ENCODE data around the gene KLC4.
"Not testable (repeated sequence)": the region's sequence is repeated elsewhere in the genome, so short reads cannot be mapped to it uniquely, and the experiment has no call there.

The KLC4 gene

DNA sequence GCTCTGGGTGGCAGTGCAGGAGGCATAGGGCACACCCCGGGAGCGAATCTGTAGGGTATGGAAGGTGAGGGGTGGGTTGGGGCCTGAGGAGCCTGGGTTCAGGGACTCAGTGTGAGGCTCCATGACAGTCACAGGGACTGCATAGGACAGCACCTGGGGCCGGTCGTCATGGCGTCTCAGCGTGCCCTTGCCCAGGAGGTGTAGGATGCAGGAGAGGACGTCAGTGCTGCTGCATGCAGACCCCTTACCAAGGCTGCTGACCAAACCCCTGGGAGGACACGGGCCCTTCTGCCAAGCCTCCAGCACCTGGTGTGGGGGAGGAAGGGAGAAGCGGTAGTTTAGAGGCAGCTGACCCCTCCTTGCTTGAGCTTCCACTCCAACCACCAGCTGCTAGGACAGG lies 21.7 kb upstream of the KLC4 start:
- Histone ChIP-seq H3K4me3 (ENCODE audit: low read length) (no peak overlapping the region), H3K4me2 (ENCODE audit: low read length) (no peak overlapping the region), H3K4me1 (ENCODE audit: control insufficient read depth, insufficient read depth, low read length) (no peaks in the 10 kb centered on the region), H3K27me3 (ENCODE audit: control insufficient read depth, insufficient read depth, low read length) (no peaks in the 10 kb centered on the region), H3K9me3 (replicated peaks; ENCODE audit: low read length) (no peaks in the 10 kb centered on the region), H3K9ac (ENCODE audit: low read depth, low read length) (no peak overlapping the region), H3K36me3 (ENCODE audit: insufficient read depth, low read length) (peaks cover 59% of the 10 kb centered on the region)

DNA sequence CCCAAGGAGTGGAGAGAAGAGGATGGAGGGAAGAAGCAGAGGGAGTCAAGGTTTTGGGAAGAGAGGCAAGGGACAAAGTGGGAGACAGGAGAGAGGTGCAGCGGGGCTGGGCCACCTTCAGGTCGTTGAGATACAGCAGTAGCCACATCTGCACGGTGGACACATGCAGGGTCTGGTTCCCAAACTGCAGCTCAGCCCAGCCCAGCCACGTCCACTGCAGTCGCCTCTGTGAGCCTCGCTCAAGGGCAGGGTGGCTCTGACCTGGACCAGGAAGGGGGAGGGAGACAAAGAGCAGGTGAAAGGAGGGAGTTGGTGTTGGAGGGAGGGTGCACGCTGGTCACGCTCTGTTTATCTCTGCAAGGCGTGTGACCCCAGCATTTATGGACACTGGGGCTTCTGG lies 20.7 kb upstream of the KLC4 start:
- no peaks in the 10 kb centered on the region for H3K9me3 ChIP-seq (replicated peaks; ENCODE audit: low read length)
- H3K4me2 ChIP-seq (ENCODE audit: low read length): no peak overlapping the region
- no peak overlapping the region for H3K4me3 ChIP-seq (ENCODE audit: low read length)
- peaks cover 68% of the 10 kb centered on the region for H3K36me3 ChIP-seq (ENCODE audit: insufficient read depth, low read length)
- H3K27me3 ChIP-seq (ENCODE audit: control insufficient read depth, insufficient read depth, low read length): no peaks in the 10 kb centered on the region
- H3K9ac ChIP-seq (ENCODE audit: low read depth, low read length): no peak overlapping the region
- no peaks in the 10 kb centered on the region for H3K4me1 ChIP-seq (ENCODE audit: control insufficient read depth, insufficient read depth, low read length)

DNA sequence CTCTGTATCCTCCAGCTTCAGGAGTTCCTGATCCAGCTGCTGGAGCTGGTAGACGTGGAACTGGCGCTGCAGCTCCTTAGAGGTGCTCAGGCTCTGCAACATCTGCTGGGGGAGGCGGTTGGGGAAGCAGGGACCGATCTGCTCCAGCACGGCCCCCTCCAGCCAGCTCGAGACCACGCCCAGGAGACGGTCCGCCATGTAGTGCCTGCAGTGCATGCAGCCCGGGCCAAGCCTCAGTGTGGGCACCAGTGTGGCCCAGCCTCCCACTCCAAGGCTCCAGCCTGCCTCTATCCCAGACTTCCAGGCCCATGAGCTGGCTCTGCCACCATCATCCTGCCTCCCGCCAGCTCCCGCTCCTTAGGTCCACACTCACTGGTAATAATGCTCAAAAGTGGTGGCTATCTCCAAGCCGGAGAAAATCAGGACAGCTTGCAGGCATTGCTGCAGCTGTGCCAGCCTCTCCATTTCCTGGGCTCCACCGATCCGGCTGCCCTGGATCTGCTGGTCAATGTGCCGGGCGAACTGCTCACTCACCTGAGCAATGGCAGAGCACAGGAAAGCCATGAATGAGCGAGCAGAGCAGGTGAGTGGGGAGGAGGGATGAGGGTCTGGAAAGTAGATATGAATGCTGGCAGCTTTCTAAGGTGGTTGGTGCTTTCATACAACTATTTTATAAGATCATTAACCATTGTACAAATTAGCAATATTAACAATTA lies 18.7 kb upstream of the KLC4 start:
- Histone ChIP-seq H3K9me3 (replicated peaks; ENCODE audit: low read length) (no peaks in the 10 kb centered on the region), H3K4me3 (ENCODE audit: low read length) (no peak overlapping the region), H3K4me1 (ENCODE audit: control insufficient read depth, insufficient read depth, low read length) (no peaks in the 10 kb centered on the region), H3K9ac (ENCODE audit: low read depth, low read length) (no peak overlapping the region), H3K27me3 (ENCODE audit: control insufficient read depth, insufficient read depth, low read length) (no peaks in the 10 kb centered on the region), H3K36me3 (ENCODE audit: insufficient read depth, low read length) (peaks cover 73% of the 10 kb centered on the region), H3K4me2 (ENCODE audit: low read length) (no peak overlapping the region)

DNA sequence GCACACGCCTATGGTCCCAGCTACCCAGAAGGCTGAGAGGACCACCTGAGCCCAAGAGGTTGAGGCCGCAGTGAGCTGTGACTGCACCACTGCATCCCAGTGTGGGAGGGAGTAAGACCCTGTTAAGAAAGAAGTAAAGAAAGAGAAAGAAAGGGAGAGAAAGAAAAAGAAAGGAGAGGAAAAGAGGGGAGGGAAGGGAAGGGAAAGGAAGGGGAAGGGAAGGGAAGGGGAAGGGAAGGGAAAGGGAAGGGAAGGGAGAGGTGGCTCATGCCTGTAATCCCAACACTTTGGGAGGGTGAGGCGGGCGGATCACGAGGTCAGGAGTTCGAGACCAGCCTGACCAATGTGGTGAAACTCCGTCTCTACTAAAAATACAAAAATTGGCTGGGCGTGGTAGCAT lies 18.0 kb upstream of the KLC4 start:
- not testable (repeated sequence) for H3K27me3 ChIP-seq (ENCODE audit: control insufficient read depth, insufficient read depth, low read length); H3K9me3 ChIP-seq (replicated peaks; ENCODE audit: low read length); H3K4me2 ChIP-seq (ENCODE audit: low read length); H3K4me1 ChIP-seq (ENCODE audit: control insufficient read depth, insufficient read depth, low read length); H3K4me3 ChIP-seq (ENCODE audit: low read length); H3K9ac ChIP-seq (ENCODE audit: low read depth, low read length)
- H3K36me3 ChIP-seq (ENCODE audit: insufficient read depth, low read length): peaks cover 76% of the 10 kb centered on the region

DNA sequence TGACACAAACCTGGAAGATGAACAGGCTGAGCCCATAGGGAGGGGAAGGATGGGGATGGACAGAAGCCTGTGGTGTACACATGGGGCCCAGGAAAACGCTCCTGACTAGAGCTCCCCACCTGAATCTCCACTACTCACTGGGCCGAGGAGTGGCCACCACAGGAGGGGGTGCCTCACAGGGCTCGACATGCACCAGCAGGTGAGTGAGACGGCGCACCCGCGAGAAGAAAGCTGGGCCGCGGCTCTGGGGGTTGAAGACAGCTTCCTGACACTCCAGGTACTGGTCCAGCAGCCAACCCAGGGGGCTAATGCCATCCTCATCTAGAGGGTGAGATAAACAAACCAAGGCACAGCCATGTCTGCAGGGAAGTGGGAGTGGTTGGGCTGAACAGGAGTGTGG lies 16.1 kb upstream of the KLC4 start:
- H3K4me1 ChIP-seq (ENCODE audit: control insufficient read depth, insufficient read depth, low read length): no peaks in the 10 kb centered on the region
- H3K27me3 ChIP-seq (ENCODE audit: control insufficient read depth, insufficient read depth, low read length): no peaks in the 10 kb centered on the region
- H3K36me3 ChIP-seq (ENCODE audit: insufficient read depth, low read length): peaks cover 77% of the 10 kb centered on the region
- H3K4me2 ChIP-seq (ENCODE audit: low read length): no peak overlapping the region
- no peak overlapping the region for H3K9ac ChIP-seq (ENCODE audit: low read depth, low read length)
- no peaks in the 10 kb centered on the region for H3K9me3 ChIP-seq (replicated peaks; ENCODE audit: low read length)
- no peak overlapping the region for H3K4me3 ChIP-seq (ENCODE audit: low read length)

DNA sequence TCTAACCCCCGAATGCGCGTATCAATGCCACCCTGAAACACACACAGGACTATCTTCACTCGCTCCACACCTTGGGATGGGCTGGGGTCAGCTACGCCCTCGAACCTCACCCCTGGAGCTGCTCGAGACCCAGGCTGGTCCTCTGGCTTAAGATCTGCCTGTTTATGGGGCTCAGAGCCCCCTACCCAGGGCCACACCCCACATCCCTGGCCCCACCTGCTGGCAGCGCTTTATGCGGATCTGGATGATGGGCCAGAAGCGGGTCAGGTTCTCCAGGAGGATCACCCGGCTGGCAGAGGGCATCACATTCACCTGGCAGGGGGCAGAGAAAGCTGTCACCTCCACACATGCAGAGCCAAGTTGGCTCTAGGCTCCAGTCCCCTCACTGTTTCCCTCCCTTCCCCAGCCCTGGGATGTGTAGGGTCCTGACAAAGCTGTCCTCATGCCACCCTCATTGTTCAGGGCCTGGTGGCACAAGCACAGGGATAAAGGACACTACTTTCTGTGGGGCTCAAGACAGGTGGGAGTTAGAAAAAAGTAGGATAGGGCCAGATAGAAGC lies 14.0 kb upstream of the KLC4 start:
- Histone ChIP-seq H3K9ac (ENCODE audit: low read depth, low read length) (no peak overlapping the region), H3K4me1 (ENCODE audit: control insufficient read depth, insufficient read depth, low read length) (peaks cover under 1% of the 10 kb centered on the region), H3K36me3 (ENCODE audit: insufficient read depth, low read length) (peaks cover 78% of the 10 kb centered on the region), H3K9me3 (replicated peaks; ENCODE audit: low read length) (no peaks in the 10 kb centered on the region), H3K4me3 (ENCODE audit: low read length) (no peak overlapping the region), H3K4me2 (ENCODE audit: low read length) (no peak overlapping the region), H3K27me3 (ENCODE audit: control insufficient read depth, insufficient read depth, low read length) (no peaks in the 10 kb centered on the region)

DNA sequence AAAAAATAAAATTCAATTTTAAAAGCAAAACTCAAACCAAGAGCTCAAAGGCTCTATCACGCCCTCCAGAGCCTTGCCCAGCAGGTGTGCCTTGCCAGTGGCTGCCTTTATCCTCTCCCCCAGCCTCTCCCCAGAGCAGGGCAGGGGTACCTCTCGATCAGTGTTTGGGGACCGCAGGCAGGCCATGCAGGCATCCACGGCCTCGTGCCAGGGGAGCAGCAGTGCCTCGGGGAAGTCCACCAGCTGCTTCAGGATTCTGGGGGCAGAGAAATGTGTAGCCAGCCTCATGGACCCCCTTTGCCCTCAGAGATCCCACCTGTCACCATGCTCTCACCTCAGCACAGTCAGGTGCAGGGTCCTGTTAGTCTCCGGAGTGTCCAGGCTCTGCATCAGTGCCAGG lies 11.4 kb upstream of the KLC4 start:
- Histone ChIP-seq H3K4me1 (ENCODE audit: control insufficient read depth, insufficient read depth, low read length) (peaks cover 26% of the 10 kb centered on the region), H3K27me3 (ENCODE audit: control insufficient read depth, insufficient read depth, low read length) (no peaks in the 10 kb centered on the region), H3K36me3 (ENCODE audit: insufficient read depth, low read length) (peaks cover 70% of the 10 kb centered on the region), H3K4me3 (ENCODE audit: low read length) (no peak overlapping the region), H3K9ac (ENCODE audit: low read depth, low read length) (no peak overlapping the region), H3K4me2 (ENCODE audit: low read length) (no peak overlapping the region), H3K9me3 (replicated peaks; ENCODE audit: low read length) (no peaks in the 10 kb centered on the region)

DNA sequence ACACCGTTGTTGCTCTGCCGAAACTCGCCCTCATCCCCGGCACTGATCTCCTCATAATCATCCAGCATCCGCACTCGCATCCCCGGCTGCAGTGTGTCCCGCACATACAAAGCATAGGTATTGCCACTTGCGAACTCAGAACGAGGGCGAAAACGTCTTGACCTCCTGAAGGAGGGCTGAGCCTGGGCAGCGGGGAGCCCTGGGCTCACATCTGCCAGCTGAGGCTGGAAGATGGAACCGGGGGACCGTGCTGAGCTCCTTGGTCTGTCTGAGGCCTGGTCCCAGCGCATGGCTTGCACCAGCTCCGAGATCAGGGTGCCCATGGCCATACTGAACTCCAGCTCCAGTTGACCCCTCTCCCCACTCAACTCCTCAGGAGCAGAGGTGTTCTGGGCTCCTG lies 8.4 kb upstream of the KLC4 start:
- peaks cover 54% of the 10 kb centered on the region for H3K36me3 ChIP-seq (ENCODE audit: insufficient read depth, low read length)
- no peaks in the 10 kb centered on the region for H3K27me3 ChIP-seq (ENCODE audit: control insufficient read depth, insufficient read depth, low read length)
- H3K9me3 ChIP-seq (replicated peaks; ENCODE audit: low read length): no peaks in the 10 kb centered on the region
- peaks cover 33% of the 10 kb centered on the region for H3K4me1 ChIP-seq (ENCODE audit: control insufficient read depth, insufficient read depth, low read length)
- peak overlapping the region; percentile 96 for H3K4me2 ChIP-seq (ENCODE audit: low read length)
- no peak overlapping the region for H3K9ac ChIP-seq (ENCODE audit: low read depth, low read length)
- peak overlapping the region; percentile 25 for H3K4me3 ChIP-seq (ENCODE audit: low read length)

DNA sequence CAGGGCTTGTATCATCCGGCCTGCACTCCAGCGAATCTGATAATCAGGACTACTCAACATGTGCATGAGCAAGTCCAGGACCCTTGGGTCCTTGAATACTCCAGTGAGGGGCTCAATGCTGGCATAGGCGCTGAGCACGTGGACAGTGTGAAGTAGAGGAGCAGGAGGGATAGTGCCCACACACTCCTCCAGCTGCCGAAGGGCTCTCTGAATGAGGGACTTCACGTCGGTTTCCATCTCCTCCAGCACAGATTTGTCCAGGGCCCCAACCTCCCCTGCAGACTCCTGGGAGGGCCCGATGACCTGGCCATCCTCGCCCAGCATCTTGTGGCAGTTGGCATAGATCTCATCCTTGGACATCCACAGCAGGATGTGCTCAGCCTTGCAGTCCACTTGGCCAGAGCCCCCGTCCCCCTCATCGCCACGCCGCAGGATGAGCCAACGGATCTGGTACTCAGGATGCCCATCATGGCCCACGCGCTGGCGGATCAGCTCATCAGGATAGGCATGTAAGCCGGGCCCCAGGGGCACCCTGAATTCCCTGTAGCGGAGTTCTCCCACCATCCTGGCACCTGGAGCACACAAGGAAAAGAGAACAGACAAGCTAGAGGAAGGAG lies 7.1 kb upstream of the KLC4 start:
- H3K36me3 ChIP-seq (ENCODE audit: insufficient read depth, low read length): peaks cover 44% of the 10 kb centered on the region
- no peaks in the 10 kb centered on the region for H3K9me3 ChIP-seq (replicated peaks; ENCODE audit: low read length)
- H3K4me2 ChIP-seq (ENCODE audit: low read length): peak overlapping the region; percentile 96
- peak overlapping the region; percentile 80 for H3K4me3 ChIP-seq (ENCODE audit: low read length)
- H3K27me3 ChIP-seq (ENCODE audit: control insufficient read depth, insufficient read depth, low read length): no peaks in the 10 kb centered on the region
- peaks cover 33% of the 10 kb centered on the region for H3K4me1 ChIP-seq (ENCODE audit: control insufficient read depth, insufficient read depth, low read length)
- H3K9ac ChIP-seq (ENCODE audit: low read depth, low read length): peak overlapping the region; percentile 97

DNA sequence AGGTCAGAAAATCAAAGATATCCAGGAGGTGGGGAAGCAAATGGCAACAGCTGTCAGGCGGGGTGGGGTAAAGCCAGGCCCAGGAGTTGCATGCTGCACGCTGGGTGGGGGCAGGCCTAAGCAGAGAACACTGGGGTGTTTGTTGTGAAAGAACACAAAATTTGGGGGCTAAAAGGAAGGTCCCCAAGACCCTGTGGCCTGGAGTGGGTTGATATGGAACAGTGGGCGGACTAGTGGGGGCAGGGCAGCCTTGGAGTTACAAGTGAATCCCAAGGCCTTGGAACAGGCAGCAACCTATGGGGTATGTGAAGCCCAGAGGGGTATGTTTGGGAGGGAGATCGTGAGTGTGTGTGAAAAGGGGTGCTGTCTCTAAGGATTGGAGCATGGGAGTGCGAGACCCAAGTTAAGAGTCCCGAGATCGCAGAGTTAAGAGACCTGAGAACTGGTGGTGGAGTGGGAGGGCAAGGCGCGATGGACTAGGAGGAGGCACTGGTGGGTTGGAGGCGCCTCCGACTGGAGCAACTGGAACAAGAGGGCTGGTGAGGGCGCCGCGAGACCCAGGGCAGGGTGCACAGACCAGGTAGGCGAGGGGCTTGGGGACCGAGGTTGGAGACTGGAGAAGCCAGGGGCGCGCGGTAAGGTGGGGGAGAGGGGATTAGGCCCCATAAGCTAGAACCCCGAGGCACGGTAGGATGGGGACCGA lies 6.4 kb upstream of the KLC4 start:
- peaks cover 42% of the 10 kb centered on the region for H3K36me3 ChIP-seq (ENCODE audit: insufficient read depth, low read length)

DNA sequence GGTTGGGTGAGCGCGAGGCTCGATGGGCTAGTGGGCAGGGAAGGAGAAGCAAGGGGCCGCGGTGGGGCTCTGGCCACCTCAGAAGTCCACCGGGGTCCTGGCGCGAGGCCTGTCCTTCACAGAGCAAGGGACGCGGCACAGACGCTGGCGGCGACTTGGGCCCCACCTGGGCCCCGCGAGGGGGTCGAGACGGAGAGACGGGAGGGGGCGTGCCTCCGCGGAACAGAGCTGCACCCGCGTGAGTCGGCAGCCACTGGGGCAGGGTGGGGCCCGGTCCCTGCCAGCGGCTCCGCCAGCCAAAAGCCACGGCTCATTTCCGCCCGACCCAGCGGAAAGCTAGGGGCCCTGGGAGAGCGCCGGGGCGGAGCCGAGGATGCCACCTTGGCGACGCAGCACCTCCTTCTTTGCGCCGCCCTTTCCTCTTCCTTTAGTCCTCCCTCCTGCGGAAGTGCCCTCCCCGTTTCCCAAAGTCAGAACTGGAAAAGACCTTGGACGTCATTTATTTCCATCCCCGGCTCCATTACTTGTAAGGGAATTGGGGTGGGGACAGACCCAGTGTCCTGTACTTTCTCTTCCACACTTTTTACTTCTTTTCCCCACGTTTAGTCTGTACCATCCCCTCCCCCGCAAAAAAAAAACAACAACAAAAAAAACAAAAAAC lies 5.8 kb upstream of the KLC4 start, which contains the start of gene CUL7:
TSS of gene CUL7 (minus strand) at position 307 of the 661 bp plus-strand sequence. CDS start 1,063 bp downstream, outside the sequence.
- no peaks in the 10 kb centered on the region for H3K27me3 ChIP-seq (ENCODE audit: control insufficient read depth, insufficient read depth, low read length)
- H3K36me3 ChIP-seq (ENCODE audit: insufficient read depth, low read length): peaks cover 40% of the 10 kb centered on the region
- peak within 1 kb of the TSS; percentile 80 for H3K4me3 ChIP-seq (ENCODE audit: low read length)
- H3K9me3 ChIP-seq (replicated peaks; ENCODE audit: low read length): no peaks in the 10 kb centered on the region
- peak within 1 kb of the TSS; percentile 96 for H3K4me2 ChIP-seq (ENCODE audit: low read length)
- H3K4me1 ChIP-seq (ENCODE audit: control insufficient read depth, insufficient read depth, low read length): peaks cover 41% of the 10 kb centered on the region
- peak within 1 kb of the TSS; percentile 97 for H3K9ac ChIP-seq (ENCODE audit: low read depth, low read length)

More for the DNA sequence above, 6.4 kb upstream of the KLC4 start:
- Histone ChIP-seq H3K9ac (ENCODE audit: low read depth, low read length) (peak overlapping the region; percentile 97), H3K4me3 (ENCODE audit: low read length) (peak overlapping the region; percentile 80), H3K4me1 (ENCODE audit: control insufficient read depth, insufficient read depth, low read length) (peaks cover 34% of the 10 kb centered on the region), H3K27me3 (ENCODE audit: control insufficient read depth, insufficient read depth, low read length) (no peaks in the 10 kb centered on the region), H3K4me2 (ENCODE audit: low read length) (peak overlapping the region; percentile 96), H3K9me3 (replicated peaks; ENCODE audit: low read length) (no peaks in the 10 kb centered on the region)

Data from skeletal muscle satellite cell (primary cell).